ENCODE data around the gene ABCD1. TPM values are rescaled to one million over a fixed set of nuclear protein-coding genes. Genes with fewer than 3 reads are reported as not detected.
"Not testable (repeated sequence)": the region's sequence is repeated elsewhere in the genome, so short reads cannot be mapped to it uniquely, and the experiment has no call there.

Gene ABCD1
- total RNA-seq, 1 donor from 2014 or later: 8.4 TPM

DNA sequence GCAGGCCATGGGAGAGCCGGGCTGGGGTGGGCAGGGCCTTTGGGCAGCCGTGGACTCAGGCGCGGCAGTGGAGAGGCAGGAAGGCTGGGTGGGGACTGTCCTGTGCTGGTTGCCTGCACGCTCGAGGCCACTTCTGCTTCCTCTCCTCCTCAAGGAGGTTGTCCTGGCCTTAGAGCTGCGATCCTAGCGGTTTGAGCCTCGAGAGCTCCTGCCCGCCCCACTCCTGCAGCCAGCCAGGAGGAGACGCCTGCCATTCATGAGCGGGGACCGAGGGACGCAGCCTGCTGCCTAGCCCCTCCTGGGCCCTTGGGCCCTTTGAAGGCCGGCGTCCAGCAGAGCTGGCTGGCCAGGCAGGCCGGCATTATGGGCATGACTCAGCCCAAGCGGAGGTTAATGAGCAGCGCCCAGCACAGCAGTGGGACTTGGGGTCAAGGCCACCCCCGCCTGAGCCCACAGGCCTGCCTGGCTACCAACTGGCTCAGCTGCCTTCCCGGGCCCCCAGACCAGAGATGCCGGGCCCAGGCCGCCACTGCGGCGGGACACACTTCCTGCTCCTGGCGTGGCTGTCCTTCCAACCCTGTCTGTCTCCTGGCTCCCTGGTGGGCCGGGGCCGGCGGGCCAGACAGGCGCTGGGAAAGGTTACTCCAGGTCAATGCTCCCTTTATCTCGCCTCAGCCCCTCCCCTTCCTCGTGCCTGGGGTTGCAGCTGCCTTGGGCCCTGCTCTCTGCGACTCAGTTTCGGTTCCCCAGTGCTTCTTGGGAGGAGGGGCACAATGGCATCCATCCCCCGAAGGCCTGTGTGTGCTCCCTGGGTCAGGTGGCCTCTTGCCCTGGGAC lies 1.8 kb downstream of the ABCD1 start:
- H3K27ac Mint-ChIP-seq: peak overlapping the region; percentile 63

DNA sequence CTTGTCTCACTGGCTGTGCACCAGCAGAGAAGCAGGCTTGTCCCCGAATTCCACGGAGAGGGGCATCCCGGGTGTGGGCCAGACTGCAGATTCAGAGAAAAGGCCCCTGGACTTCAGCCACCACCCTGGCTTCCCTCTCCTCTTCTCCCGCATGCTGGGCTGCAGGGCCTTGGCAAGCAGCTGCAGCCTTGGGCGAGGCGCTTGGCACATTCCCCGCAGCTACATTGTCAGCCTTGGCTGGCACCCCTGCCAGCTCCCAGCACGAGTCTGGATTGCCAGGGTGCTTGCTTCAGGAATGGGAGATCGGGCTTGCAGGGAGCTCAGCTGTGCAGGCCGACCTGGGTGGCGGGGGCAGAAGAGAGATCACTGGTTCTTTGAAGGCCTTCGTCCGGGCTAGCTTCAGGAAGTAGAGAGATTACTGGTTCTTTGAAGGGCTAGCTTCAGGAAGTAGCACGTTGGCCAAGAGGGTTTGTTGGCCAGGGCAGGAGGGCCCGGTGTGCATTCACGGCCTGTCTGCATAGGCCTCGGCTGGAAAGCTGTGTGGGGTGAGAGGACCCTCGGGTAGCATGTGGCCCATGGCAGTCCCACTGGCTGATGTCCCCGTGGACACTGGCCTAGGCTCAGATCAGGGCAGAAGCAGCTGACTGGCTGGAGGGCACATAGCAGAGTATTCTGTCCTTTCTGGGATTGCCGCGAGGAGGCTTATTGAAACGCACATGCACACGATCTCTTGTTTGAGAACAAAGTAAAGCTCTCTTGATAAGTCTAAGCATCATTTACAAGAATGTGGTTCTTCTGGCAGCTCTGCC lies 2.7 kb downstream of the ABCD1 start:
- peaks cover 23% of the 10 kb centered on the region for H3K36me3 Mint-ChIP-seq (ENCODE audit: low read depth)
- no peaks in the 10 kb centered on the region for H3K27me3 Mint-ChIP-seq (ENCODE audit: insufficient read depth)
- H3K27ac Mint-ChIP-seq: peak overlapping the region; percentile 63
- intact Hi-C loops (cut with micrococcal nuclease): loop anchor here (10.0 kb wide), 1 partner anchor 667 kb away; the partner anchor contains the start of gene RPL10
- peak overlapping the region; percentile 72 for H3K4me3 Mint-ChIP-seq
- peaks cover 8% of the 10 kb centered on the region for H3K9me3 Mint-ChIP-seq
- no peak for DNase-seq (ENCODE audit: low spot score)
- H3K4me1 Mint-ChIP-seq (ENCODE audit: low read depth): peaks cover 31% of the 10 kb centered on the region

More for the DNA sequence above, 1.8 kb downstream of the ABCD1 start:
- H3K36me3 Mint-ChIP-seq (ENCODE audit: low read depth): peaks cover 22% of the 10 kb centered on the region
- H3K27me3 Mint-ChIP-seq (ENCODE audit: insufficient read depth): no peaks in the 10 kb centered on the region
- peak; percentile 31 for DNase-seq (ENCODE audit: low spot score)
- intact Hi-C loops (cut with micrococcal nuclease): loop anchor here (10.0 kb wide), 1 partner anchor 668 kb away; the partner anchor contains the start of gene RPL10
- peaks cover 28% of the 10 kb centered on the region for H3K4me1 Mint-ChIP-seq (ENCODE audit: low read depth)
- peaks cover 3% of the 10 kb centered on the region for H3K9me3 Mint-ChIP-seq
- H3K4me3 Mint-ChIP-seq: peak overlapping the region; percentile 72

DNA sequence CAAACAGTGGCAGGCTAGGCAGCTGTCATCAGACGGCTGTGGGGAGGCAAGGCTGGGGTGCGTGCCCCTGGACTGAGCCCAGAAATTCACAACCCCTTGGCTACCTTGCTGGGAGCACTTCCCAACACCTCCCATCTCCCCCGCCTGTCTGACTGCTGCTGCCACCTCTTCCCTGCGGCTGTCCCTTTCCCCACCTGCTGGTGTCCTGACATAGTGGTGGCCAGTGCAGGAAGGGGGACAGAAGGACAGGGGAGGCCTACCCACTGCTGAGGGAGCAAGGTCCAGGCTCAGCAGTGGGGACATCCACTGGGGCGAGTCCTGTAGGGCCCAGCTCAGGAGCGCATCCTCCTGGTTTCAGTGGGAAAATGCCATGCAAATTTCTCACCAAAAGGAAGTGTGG lies 3.4 kb downstream of the ABCD1 start:
- Mint-ChIP-seq H3K36me3 (ENCODE audit: low read depth) (peaks cover 17% of the 10 kb centered on the region), H3K27me3 (ENCODE audit: insufficient read depth) (no peaks in the 10 kb centered on the region), H3K9me3 (peaks cover 8% of the 10 kb centered on the region), H3K4me1 (ENCODE audit: low read depth) (peaks cover 24% of the 10 kb centered on the region), H3K4me3 (no peak overlapping the region), H3K27ac (no peak overlapping the region)
- intact Hi-C loops (cut with micrococcal nuclease): loop anchor here (10.0 kb wide), 1 partner anchor 667 kb away; the partner anchor contains the start of gene RPL10
- DNase-seq (ENCODE audit: low spot score): no peak

DNA sequence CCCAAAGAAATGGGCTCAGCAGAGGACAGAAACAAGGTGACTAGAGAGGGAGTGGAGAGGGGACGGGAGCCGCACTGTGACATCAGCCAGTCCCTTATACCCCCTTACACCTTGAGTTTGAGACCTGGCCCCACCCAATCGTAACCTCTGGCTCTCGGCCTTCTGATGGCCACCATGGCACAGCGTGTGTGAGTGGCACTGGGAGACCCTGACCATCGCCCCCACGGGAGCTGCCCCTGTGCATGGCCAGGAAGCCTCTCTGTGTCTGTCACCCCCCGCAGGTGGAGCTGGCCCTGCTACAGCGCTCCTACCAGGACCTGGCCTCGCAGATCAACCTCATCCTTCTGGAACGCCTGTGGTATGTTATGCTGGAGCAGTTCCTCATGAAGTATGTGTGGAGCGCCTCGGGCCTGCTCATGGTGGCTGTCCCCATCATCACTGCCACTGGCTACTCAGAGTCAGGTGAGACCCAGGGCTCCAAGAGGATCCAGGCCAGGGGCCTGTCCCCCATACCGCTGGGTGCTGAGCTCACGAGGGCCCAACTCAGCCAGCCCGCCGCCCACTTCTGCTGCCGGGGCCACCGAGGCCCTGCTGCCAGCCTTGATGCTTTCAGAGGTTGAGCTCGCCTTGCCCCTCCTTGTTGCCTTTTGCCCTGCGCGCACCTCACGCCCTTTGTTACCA lies 4.4 kb downstream of the ABCD1 start:
- Mint-ChIP-seq H3K4me3 (no peak overlapping the region), H3K4me1 (ENCODE audit: low read depth) (peaks cover 24% of the 10 kb centered on the region), H3K9me3 (peaks cover 8% of the 10 kb centered on the region), H3K36me3 (ENCODE audit: low read depth) (peaks cover 17% of the 10 kb centered on the region), H3K27me3 (ENCODE audit: insufficient read depth) (no peaks in the 10 kb centered on the region), H3K27ac (no peak overlapping the region)
- intact Hi-C loops (cut with micrococcal nuclease): loop anchor here (10.0 kb wide), 1 partner anchor 666 kb away; the partner anchor contains the start of gene RPL10
- no peak for DNase-seq (ENCODE audit: low spot score)

DNA sequence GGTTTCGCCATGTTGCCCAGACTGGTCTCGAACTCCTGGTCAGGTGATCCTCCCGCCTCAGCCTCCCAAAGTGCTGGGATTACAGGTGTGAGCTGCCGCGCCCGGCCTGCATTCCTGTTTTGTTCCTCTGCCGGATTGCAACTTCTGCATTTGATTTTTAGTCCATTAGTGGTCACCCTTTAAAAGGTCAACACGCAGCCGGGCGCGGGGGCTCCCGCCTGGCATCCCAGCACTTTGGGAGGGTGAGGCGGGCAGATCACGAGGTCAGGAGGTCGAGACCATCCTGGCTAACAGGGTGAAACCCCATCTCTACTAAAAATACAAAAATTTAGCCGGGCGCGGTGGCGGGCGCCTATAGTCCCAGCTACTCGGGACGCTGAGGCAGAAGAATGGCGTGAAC lies 5.5 kb downstream of the ABCD1 start:
- peaks cover 28% of the 10 kb centered on the region for H3K4me1 Mint-ChIP-seq (ENCODE audit: low read depth)
- H3K4me3 Mint-ChIP-seq; H3K9me3 Mint-ChIP-seq; H3K27ac Mint-ChIP-seq; H3K27me3 Mint-ChIP-seq (ENCODE audit: insufficient read depth); intact Hi-C loops (cut with micrococcal nuclease); DNase-seq (ENCODE audit: low spot score): not testable (repeated sequence)
- H3K36me3 Mint-ChIP-seq (ENCODE audit: low read depth): peaks cover 24% of the 10 kb centered on the region

DNA sequence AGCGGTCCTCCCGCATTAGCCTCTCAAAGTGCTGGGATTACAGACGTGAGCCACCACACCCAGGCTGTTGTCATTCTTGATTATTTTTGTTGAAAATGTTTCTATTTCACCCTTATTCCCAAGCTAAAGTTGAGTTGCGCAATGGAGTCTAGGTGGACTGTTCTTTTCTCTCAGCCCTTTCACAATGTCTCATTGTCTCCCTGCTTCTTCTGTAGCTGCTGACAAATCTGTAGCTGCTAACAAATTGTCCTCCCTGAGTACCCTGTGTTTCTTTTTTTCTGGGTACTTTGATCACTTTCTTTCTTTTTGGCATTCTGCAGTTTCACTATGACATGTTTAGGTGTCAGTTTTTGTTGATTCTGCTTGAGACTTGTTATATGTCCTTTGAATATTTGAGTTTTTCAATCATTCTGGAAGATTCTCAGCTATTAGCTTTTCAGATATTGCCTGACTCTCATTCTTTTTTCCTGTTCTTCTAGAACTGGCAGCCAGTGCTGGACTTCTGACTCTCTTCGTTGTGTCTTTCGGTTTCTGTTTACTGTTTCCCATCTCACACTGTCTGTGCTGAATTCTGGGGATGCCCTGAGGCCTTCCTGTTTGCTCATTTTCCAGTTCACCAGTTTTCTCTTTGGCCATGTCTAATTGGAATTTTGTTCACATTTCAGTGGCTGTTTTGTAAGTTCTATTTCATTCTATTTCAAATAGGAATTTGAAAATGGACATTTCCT lies 6.6 kb downstream of the ABCD1 start:
- Mint-ChIP-seq H3K27ac (peak overlapping the region; percentile 61), H3K4me3 (no peak overlapping the region), H3K27me3 (ENCODE audit: insufficient read depth) (no peaks in the 10 kb centered on the region), H3K4me1 (ENCODE audit: low read depth) (peaks cover 35% of the 10 kb centered on the region), H3K36me3 (ENCODE audit: low read depth) (peaks cover 31% of the 10 kb centered on the region), H3K9me3 (peaks cover 8% of the 10 kb centered on the region)
- no peak for DNase-seq (ENCODE audit: low spot score)
- intact Hi-C loops (cut with micrococcal nuclease): no loop called here

DNA sequence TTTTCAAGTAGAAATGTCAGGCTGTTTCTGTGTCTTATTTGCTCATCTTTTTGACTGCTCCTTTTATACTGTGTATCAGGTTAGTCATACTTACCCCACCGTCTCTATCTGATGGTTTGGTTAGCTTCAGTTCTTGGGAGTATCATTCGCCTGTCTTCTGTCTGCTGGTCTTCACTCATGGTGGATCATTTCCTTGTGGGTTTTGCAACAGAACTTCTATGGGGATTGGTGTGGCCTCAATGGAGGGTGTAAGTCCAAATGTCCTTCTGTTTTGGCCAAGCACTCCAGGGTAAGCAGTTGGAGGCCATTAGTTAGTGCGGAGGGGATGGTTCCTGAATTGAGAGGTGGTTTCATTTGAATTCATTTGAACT lies 7.2 kb downstream of the ABCD1 start:
- peaks cover 34% of the 10 kb centered on the region for H3K4me1 Mint-ChIP-seq (ENCODE audit: low read depth)
- DNase-seq (ENCODE audit: low spot score): no peak
- H3K9me3 Mint-ChIP-seq: peaks cover 8% of the 10 kb centered on the region
- intact Hi-C loops (cut with micrococcal nuclease): no loop called here
- no peaks in the 10 kb centered on the region for H3K27me3 Mint-ChIP-seq (ENCODE audit: insufficient read depth)
- H3K27ac Mint-ChIP-seq: peak overlapping the region; percentile 40
- no peak overlapping the region for H3K4me3 Mint-ChIP-seq
- peaks cover 32% of the 10 kb centered on the region for H3K36me3 Mint-ChIP-seq (ENCODE audit: low read depth)

DNA sequence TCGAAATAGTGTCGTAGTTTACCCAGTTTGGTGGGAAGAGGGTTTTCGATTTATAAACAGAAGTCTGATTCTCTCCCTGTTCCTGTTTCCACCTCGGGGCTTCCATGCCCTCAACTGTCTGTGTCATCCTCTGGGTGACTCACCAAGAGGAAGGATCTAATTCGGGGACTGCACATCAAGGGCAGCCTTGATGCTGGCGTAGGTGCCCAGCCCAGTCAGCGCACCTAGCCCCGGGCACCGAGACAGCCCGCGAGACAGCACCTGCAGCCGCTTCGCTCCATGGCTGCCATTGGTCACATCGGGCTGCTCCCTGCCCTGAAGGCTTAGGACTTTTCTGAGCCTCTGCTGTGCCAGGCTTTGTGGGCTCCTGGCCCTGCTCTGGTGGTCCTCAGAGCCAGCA lies 7.7 kb downstream of the ABCD1 start:
- peaks cover 8% of the 10 kb centered on the region for H3K9me3 Mint-ChIP-seq
- H3K4me3 Mint-ChIP-seq: no peak overlapping the region
- DNase-seq (ENCODE audit: low spot score): no peak
- H3K27me3 Mint-ChIP-seq (ENCODE audit: insufficient read depth): no peaks in the 10 kb centered on the region
- intact Hi-C loops (cut with micrococcal nuclease): no loop called here
- no peak overlapping the region for H3K27ac Mint-ChIP-seq
- peaks cover 30% of the 10 kb centered on the region for H3K4me1 Mint-ChIP-seq (ENCODE audit: low read depth)
- H3K36me3 Mint-ChIP-seq (ENCODE audit: low read depth): peaks cover 32% of the 10 kb centered on the region

DNA sequence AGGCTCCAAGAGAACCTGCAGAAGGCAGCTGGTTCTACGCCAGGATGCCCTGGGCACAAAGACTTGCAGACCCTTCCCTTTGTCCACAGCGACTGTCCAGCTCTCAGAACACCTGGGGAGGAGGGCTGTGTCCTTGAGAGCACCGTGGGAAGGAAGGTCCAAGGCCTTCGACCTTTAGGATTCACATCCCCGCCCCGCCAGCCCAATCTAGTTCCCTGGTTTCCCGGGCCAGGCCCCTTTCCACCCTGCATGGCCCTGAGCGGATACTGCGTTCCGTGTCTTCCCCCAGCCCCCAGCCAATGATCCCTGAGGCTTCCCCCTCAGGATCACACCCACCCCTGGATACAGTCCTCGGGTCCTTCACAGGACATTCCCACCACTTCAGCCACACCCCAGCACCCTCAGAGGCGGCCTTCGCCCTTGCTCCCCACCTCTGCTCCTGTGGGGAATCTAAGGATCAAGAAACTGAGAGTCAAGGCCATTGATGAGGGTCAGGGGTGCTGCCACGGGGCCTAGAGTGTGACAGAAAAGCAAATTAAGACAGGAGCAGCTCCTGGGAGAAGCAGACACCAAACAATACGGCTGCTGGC lies 9.1 kb downstream of the ABCD1 start:
- intact Hi-C loops (cut with micrococcal nuclease): no loop called here
- H3K9me3 Mint-ChIP-seq: peaks cover 8% of the 10 kb centered on the region
- no peaks in the 10 kb centered on the region for H3K27me3 Mint-ChIP-seq (ENCODE audit: insufficient read depth)
- no peak overlapping the region for H3K4me3 Mint-ChIP-seq
- no peak overlapping the region for H3K27ac Mint-ChIP-seq
- H3K4me1 Mint-ChIP-seq (ENCODE audit: low read depth): peaks cover 30% of the 10 kb centered on the region
- DNase-seq (ENCODE audit: low spot score): no peak
- H3K36me3 Mint-ChIP-seq (ENCODE audit: low read depth): peaks cover 32% of the 10 kb centered on the region

DNA sequence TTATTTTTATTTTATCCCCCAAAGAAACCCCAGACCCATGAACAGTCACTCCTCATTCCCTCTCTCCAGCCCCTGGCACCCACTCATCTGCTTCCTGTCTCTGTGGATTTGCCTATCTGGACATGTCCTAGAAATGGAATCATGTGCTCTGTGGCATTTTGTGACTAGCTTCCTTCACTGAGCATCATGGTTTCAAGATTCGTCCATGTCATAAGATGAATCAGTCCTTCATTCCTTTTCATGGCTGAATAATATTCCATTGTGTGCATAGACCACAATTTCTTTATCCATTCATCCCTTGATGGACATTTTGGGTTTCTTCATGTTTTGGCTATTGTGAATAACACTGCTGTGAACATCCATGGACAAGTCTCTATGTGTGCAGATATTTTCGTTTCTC lies 10.2 kb downstream of the ABCD1 start:
- Mint-ChIP-seq H3K4me3 (no peak overlapping the region), H3K9me3 (peaks cover 8% of the 10 kb centered on the region), H3K36me3 (ENCODE audit: low read depth) (peaks cover 32% of the 10 kb centered on the region), H3K4me1 (ENCODE audit: low read depth) (peaks cover 30% of the 10 kb centered on the region), H3K27me3 (ENCODE audit: insufficient read depth) (no peaks in the 10 kb centered on the region), H3K27ac (no peak overlapping the region)
- intact Hi-C loops (cut with micrococcal nuclease): no loop called here
- no peak for DNase-seq (ENCODE audit: low spot score)

DNA sequence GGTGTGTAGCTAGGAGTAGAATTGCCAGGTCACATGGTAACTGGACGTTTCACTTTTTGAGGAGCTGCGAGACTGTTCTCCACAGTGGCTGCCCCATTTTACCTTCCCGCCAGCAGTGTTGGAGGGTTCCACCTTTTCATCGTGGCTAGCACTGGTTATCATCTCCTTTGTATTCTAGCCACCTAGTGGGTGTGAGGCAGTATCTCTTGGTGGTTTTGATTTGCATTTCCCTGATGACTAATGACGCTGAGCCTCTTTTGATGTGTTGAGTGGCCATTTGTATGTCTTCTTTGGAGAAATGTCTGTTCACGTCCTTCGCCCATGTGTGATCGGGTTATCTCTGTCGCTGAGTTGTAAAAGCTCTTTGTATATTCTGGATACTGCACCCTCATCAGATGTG lies 10.6 kb downstream of the ABCD1 start:
- Mint-ChIP-seq H3K4me3 (no peak overlapping the region), H3K4me1 (ENCODE audit: low read depth) (peaks cover 33% of the 10 kb centered on the region), H3K9me3 (peaks cover 8% of the 10 kb centered on the region), H3K36me3 (ENCODE audit: low read depth) (peaks cover 35% of the 10 kb centered on the region), H3K27me3 (ENCODE audit: insufficient read depth) (no peaks in the 10 kb centered on the region), H3K27ac (no peak overlapping the region)
- DNase-seq (ENCODE audit: low spot score): no peak
- intact Hi-C loops (cut with micrococcal nuclease): no loop called here

All from activated T-helper 1 cell treated with anti-CD3 and anti-CD28 coated beads, Interleukin-12 subunit alpha, Interleukin-12 subunit beta, Interleukin-2, Interleukin-4 antibody, amounts not matched to agents 30 ng/mL and 10 ng/mL and 1 ng/mL, durations not matched to agents 14 hours and 24 hours and 36 hours (primary cell).